ENCODE data around the gene MRPS27.

MRPS27 gene

DNA sequence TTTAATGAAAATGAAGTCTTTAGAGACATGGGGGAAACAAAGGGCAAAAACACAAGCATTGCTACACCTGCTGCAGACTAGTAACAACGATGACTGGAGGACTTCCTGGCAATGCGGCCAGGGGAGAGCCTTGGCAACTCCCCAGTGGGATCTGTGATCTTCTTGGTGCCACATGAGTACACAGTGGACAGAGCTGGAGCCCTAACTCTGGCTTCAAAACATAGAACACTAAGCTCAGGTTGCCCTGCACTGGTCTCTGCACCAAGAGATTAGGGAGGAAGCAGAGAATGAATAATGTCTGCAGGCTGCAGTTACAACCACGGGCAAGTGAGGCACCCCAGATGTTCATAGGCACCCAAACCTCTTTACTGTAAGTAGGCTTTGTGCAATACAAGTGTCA is 91.1 kb downstream of the MRPS27 start:
- DNase-seq: no peak

- peak; percentile 18 for DNase-seq
These were observed 93.1 kb downstream of the MRPS27 start for GRCh38 chr5:72226950-72227349.

- DNase-seq: no peak
These were observed 94.3 kb downstream of the MRPS27 start for GRCh38 chr5:72225741-72226140.

DNA sequence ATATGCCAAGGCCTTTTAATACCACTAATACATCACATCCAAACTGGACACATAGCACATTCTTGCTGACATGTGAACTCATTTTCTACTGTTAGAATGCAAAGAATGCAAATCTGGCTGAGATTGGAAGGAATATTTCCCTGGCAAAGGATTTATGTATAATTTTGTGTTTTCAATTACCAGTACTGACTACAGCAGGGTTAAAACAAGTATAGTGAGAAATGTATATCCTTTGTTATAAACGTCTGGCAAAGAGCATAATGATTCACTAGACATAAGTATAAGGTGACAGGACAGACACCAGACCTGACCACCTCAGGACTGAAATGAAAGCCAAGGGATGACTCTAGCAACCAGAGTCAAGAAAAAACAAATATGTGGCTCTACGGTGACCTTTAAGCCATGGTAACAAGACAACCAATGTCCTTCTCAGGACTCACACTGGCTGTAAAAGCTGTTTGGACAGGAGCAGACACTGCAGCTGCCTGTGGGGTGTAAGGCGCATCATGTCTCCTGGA is 95.0 kb downstream of the MRPS27 start:
- DNase-seq: no peak

DNA sequence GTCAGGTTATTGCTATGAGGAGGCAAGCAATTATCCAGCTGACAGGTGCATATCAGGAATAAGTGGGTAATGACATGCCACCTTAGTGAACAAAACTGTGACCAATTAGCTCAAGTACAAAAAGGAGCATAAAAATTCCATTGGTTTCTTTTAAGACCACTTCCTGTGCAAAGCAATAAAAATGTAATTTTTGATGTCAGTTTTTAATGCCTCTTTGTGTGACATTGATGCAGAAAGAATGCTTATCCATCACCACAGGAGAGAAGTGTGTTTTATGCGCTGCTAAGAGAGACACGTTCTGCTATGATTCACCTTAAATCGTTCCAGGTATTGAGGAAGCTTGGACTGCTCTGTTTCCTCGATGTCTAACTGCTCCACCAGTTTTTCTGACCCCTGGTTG is 96.7 kb downstream of the MRPS27 start:
- DNase-seq: no peak

GRCh38 chr5:72222521-72222920 is 97.5 kb downstream of the MRPS27 start:
- no peak for DNase-seq

GRCh38 chr5:72221541-72221940 is 98.5 kb downstream of the MRPS27 start:
- no peak for DNase-seq

GRCh38 chr5:72221099-72221498 is 98.9 kb downstream of the MRPS27 start:
- DNase-seq: no peak

- DNase-seq: no peak
These were observed 103.3 kb downstream of the MRPS27 start for GRCh38 chr5:72216756-72217155.

GRCh38 chr5:72214168-72214567 is 105.9 kb downstream of the MRPS27 start:
- no peak for DNase-seq

DNA sequence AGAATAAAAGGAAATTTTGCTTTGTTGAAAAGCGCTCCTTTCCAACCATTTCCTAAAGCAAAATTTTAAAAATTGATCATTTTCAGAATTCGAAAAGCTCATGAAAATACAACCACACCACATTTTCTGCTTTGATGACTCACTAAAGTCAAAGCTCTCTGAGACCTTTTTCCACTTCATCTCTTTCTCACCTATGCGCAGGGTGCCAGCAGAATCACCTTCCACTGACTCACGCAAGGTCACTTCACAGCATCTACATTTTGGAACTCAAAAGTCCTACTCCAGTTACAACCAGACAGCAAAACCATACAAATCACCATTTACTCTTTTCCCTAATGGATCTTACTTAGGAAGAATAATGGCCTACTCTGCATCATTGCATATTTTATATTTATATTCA is 106.6 kb downstream of the MRPS27 start:
- no peak for DNase-seq

GRCh38 chr5:72212171-72212570 is 107.9 kb downstream of the MRPS27 start:
- no peak for DNase-seq

GRCh38 chr5:72210888-72211678 is 109.0 kb downstream of the MRPS27 start:
- peak; percentile 32 for DNase-seq

GRCh38 chr5:72209147-72210115 is 110.6 kb downstream of the MRPS27 start:
- DNase-seq: peak; percentile 41

GRCh38 chr5:72208324-72208926 is 111.6 kb downstream of the MRPS27 start:
- no peak for DNase-seq

DNA sequence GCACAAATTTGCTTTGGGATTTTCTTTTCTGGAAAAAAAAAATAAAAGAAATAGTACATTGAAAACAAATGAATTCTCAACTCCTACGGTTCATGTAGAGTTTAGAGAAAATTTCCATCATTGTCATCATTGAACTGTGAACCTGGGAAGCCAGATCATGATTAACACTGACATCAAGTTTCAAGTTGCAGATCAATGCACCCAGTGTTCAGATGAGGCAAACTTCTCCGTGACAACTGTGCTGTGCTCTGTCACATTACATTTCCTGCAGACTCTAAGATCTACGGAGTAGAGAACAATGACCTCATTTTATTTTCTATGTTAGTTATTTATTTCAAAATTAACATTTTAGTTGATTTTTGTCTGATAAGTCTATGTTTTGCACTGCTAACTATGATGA is 113.0 kb downstream of the MRPS27 start:
- DNase-seq: no peak

- no peak for DNase-seq
These were observed 113.9 kb downstream of the MRPS27 start for GRCh38 chr5:72206160-72206559.

DNA sequence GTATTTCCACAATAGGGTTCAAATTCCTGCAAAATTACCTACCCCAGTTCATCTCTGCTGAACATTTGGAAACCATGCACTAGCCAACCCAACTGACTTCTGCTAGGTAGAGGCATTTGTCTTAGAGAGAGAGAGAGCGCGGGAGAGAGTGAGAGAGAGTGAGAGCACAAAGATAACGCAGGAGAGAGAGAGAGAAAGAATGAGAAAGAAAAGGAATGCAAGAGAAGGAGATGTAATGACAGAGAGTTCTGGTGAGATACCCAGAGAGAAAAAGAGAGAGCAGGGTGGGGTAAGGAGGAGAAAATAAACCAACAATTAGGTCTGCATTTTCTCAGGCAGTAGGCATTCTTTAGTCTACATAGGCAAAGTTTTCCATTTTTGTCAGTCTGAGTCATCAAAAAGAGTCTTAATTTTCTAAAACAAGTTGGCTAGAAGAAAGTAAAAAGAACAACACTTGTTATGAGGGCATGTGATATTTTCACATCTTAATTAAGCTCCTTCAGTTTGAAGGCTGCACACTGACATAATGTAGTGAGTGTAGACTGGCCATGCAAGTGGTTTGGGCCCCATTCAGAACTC is 114.5 kb downstream of the MRPS27 start:
- no peak for DNase-seq

GRCh38 chr5:72204946-72205345 is 115.1 kb downstream of the MRPS27 start:
- DNase-seq: no peak

DNA sequence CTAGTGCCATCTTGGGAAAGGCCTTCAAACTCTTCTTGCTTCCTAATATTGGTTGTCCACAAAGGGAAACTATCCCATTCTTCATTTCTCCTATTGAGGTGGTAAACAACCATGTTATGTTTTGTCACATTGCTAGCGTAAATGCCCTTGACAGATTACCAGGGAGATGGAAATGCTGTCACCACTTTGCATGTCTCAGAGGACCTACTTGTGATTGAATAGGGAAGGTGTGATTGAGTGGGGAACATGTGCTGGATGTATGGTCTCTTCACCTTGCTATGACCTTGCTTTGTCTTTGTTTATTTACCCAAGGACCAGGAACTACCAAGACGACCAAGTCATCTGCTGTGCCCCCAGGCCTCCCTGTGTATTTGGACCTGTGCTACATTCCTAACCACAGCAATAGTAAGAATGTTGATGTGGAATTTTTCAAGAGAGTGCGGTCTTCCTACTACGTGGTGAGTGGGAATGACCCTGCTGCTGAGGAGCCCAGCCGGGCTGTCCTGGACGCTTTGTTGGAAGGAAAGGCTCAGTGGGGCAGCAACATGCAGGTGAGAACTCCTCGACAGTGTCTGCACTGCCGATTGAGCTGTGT is 116.7 kb downstream of the MRPS27 start:
- DNase-seq: no peak

GRCh38 chr5:72202331-72202825 is 117.7 kb downstream of the MRPS27 start:
- no peak for DNase-seq

DNA sequence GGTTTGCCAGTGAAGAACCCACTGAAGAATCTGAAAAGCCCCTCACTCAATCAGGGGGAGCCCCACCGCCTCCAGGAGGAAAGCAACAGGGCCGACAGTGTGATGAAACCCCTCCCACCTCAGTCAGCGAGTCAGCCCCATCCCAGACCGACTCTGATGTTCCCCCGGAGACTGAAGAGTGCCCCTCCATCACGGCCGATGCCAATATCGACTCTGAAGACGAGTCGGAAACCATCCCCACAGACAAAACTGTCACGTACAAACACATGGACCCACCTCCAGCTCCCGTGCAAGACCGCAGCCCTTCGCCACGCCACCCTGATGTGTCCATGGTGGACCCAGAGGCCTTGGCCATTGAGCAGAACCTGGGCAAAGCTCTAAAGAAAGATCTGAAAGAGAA is 120.4 kb downstream of the MRPS27 start:
- no peak for DNase-seq

Measured in midbrain (tissue), 1 donor.